Mesenchymal stem cell (in vitro differentiated cells and primary cell): ENCODE measurements around the gene SPRED2.
A peak's percentile ranks its signal among the peaks of the same experiment; 100 is the strongest.

ENCODE experiments used
- DNase-seq: peaks from one replicate; pipeline ENCODE4 v3.0.0-alpha.2; 2013
- H2AFZ ChIP-seq: one replicate; pipeline ENCODE4 v1.6.1; 2013; ENCODE audit warnings: low read depth, mild to moderate bottlenecking, control low read depth, inconsistent platforms, low read length, moderate library complexity
- H2AK5ac ChIP-seq: 2 replicates; pipeline ENCODE4 v1.6.1; 2013; ENCODE audit warnings: low read length, moderate library complexity, mild to moderate bottlenecking, inconsistent platforms; ENCODE audit not compliant: severe bottlenecking
- H2BK120ac ChIP-seq: one replicate; pipeline ENCODE4 v1.6.1; 2013; ENCODE audit warnings: low read depth, mild to moderate bottlenecking, inconsistent platforms, low read length, moderate library complexity
- H2BK12ac ChIP-seq, 2 experiments: one replicate each; pipeline ENCODE4 v1.6.1; 2013; ENCODE audit warnings: inconsistent platforms in 2 of 2, low read length in 2 of 2, mild to moderate bottlenecking in 2 of 2, moderate library complexity in 2 of 2, control low read depth in 1 of 2
- H2BK15ac ChIP-seq: one replicate; pipeline ENCODE4 v1.6.1; 2013; ENCODE audit warnings: mild to moderate bottlenecking, low read depth, inconsistent platforms; ENCODE audit not compliant: poor library complexity, severe bottlenecking
- H2BK5ac ChIP-seq: 2 replicates; pipeline ENCODE4 v1.6.1; 2013; ENCODE audit warnings: low read depth, mild to moderate bottlenecking, low read length, control low read depth, inconsistent platforms; ENCODE audit not compliant: poor library complexity, severe bottlenecking
- H3K14ac ChIP-seq, 2 experiments: one replicate each; pipeline ENCODE4 v1.6.1; 2013; ENCODE audit warnings: inconsistent platforms in 2 of 2, low read length in 2 of 2, control low read depth in 1 of 2, mild to moderate bottlenecking in 1 of 2, moderate library complexity in 1 of 2
- H3K18ac ChIP-seq, 2 experiments: one replicate each; pipeline ENCODE4 v1.6.1; 2013; ENCODE audit warnings: inconsistent platforms in 2 of 2, low read length in 2 of 2, control low read depth in 1 of 2, low read depth in 1 of 2, mild to moderate bottlenecking in 1 of 2
- H3K23ac ChIP-seq, 2 experiments: one replicate each; pipeline ENCODE4 v1.6.1; 2013; ENCODE audit warnings: inconsistent platforms in 2 of 2, low read length in 2 of 2, mild to moderate bottlenecking in 2 of 2, moderate library complexity in 2 of 2, control low read depth in 1 of 2
- H3K27ac ChIP-seq: 2 replicates; pipeline ENCODE4 v1.5.1; 2013; ENCODE audit warnings: mild to moderate bottlenecking, moderate library complexity, low read length, control low read depth, inconsistent platforms; ENCODE audit not compliant: poor library complexity, severe bottlenecking
- H3K27me3 ChIP-seq, 2 experiments: 2 replicates each; pipeline versions ENCODE4 v1.6.1 to v1.7.0; 2013; ENCODE audit warnings: low read length in 2 of 2, mild to moderate bottlenecking in 2 of 2, moderate library complexity in 2 of 2, control low read depth in 1 of 2, inconsistent platforms in 1 of 2; ENCODE audit not compliant: control insufficient read depth in 1 of 2, insufficient read depth in 1 of 2
- H3K36me3 ChIP-seq, 2 experiments: 2 replicates each; pipeline versions ENCODE4 v1.6.1 to v1.7.0; 2013; ENCODE audit warnings: low read length in 2 of 2, control low read depth in 1 of 2, inconsistent platforms in 1 of 2, low read depth in 1 of 2, mild to moderate bottlenecking in 1 of 2; ENCODE audit not compliant: insufficient read depth in 2 of 2, control insufficient read depth in 1 of 2
- H3K4ac ChIP-seq, 2 experiments: one replicate each; pipeline ENCODE4 v1.6.1; 2013; ENCODE audit warnings: inconsistent platforms in 2 of 2, low read length in 2 of 2, mild to moderate bottlenecking in 2 of 2, moderate library complexity in 2 of 2, control low read depth in 1 of 2, low read depth in 1 of 2
- H3K4me1 ChIP-seq: 2 replicates; pipeline ENCODE4 v1.6.1; 2013; ENCODE audit warnings: low read depth, low read length, control low read depth; ENCODE audit not compliant: control insufficient read depth, insufficient read depth
- H3K4me2 ChIP-seq: 2 replicates; pipeline ENCODE4 v1.6.1; 2013; ENCODE audit warnings: low read length, mild to moderate bottlenecking, inconsistent platforms; ENCODE audit not compliant: poor library complexity, severe bottlenecking
- H3K4me3 ChIP-seq, 2 experiments: 2 replicates each; pipeline versions ENCODE4 v1.5.1 to v1.7.0; 2013; ENCODE audit warnings: low read length in 2 of 2, mild to moderate bottlenecking in 2 of 2, control low read depth in 1 of 2, low read depth in 1 of 2; ENCODE audit not compliant: insufficient read depth in 1 of 2
- H3K79me1 ChIP-seq: replicated peaks from 2 replicates; pipeline ENCODE4 v1.6.1; 2013; ENCODE audit warnings: mild to moderate bottlenecking, control low read depth, low read length, inconsistent platforms; ENCODE audit not compliant: poor library complexity, severe bottlenecking
- H3K9ac ChIP-seq: 2 replicates; pipeline ENCODE4 v1.7.0; 2013; ENCODE audit warnings: mild to moderate bottlenecking, low read length, moderate library complexity
- H3K9me3 ChIP-seq: 2 replicates; pipeline ENCODE4 v1.7.0; 2013; ENCODE audit warnings: mild to moderate bottlenecking, low read length; ENCODE audit not compliant: control insufficient read depth
- H4K8ac ChIP-seq: one replicate; pipeline ENCODE4 v1.6.1; 2013; ENCODE audit warnings: inconsistent platforms, mild to moderate bottlenecking, low read length, moderate library complexity
- H4K91ac ChIP-seq: one replicate; pipeline ENCODE4 v1.6.1; 2013; ENCODE audit warnings: mild to moderate bottlenecking, low read length, inconsistent platforms
- WGBS: methylation state at CpG from one replicate; pipeline ENCODE4 v1.1.7; 2013; ENCODE audit warnings: mixed read lengths; 5-methylcytosine and 5-hydroxymethylcytosine counted together

Gene SPRED2

DNA sequence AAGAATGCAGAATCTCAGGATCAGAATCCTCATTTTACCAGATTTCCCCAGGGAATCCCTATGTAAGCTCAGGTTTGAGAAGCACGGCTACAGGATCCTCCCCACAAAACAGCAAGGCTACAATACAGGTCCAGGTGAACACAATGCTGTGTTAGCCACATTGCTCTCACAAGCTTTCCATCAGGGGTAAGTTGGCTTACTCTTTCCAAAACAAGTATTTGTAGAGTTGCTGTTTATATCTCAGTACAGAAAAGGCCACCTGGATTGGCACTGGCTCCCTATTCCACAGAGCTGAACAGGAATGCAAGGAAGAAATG is 11.0 kb downstream of the SPRED2 start:
- Histone ChIP-seq H3K27ac (peak overlapping the region; percentile 57), H2BK5ac (no peak overlapping the region), H2AK5ac (peak overlapping the region; percentile 6), H3K9ac (no peak overlapping the region), H2AFZ (no peak overlapping the region), H3K4ac (no peak overlapping the region), H3K27me3 (no peaks in the 10 kb centered on the region), H3K79me1 (peaks cover 6% of the 10 kb centered on the region), H2BK15ac (no peak overlapping the region), H3K4me1 (peaks cover 4% of the 10 kb centered on the region), H3K9me3 (no peaks in the 10 kb centered on the region), H2BK12ac (no peak overlapping the region), H3K36me3 (peaks cover 2 to 3% of the 10 kb centered on the region in 2 experiments), H3K18ac (peak overlapping the region in 1 of 2 experiments; percentile 11), H4K8ac (no peak overlapping the region), H3K14ac (no peak overlapping the region), H3K23ac (no peak overlapping the region), H4K91ac (no peak overlapping the region), H3K4me3 (no peak overlapping the region), H3K4me2 (no peak overlapping the region), H2BK120ac (no peak overlapping the region)
- DNase-seq = no peak
- 67% methylated on average over 1 of the region's 1 CpG for WGBS

DNA sequence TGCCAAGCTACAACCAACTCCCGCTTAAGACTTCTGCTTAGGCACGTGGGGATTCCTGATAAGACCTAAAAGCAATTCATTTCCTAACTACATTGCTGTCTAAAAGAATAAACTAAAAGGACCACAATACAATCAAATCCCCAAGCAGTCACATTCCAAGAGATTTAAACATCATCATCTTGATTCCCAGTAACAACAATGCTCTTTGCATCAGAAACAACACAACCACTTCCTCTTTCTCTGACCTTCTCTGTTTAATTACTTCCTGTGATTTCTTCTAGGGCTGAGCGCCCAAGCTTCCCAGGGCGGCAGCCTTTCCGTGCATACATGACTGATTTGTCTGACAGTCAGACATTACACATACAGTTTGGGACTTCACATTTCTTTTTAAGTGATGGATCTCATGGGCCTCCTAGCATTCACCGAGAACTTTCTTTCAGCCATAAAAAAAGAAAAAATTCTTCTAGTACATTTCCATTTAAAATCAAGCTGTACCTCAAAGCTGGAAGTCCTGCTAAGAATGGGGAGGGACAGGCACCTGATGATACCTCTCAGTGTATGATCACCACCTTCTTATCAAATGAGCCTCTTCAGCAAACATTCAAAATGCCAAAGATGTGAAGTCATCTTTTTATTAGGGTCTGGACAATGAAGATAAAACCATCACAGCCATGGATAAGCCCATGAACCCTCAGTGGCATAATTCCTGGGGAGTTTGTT is 11.5 kb downstream of the SPRED2 start:
- peak overlapping the region; percentile 6 for H2AK5ac ChIP-seq
- H3K23ac ChIP-seq = no peak overlapping the region
- no peak overlapping the region for H2BK120ac ChIP-seq
- peak overlapping the region; percentile 57 for H3K27ac ChIP-seq
- H3K9me3 ChIP-seq = no peaks in the 10 kb centered on the region
- H3K18ac ChIP-seq = peak overlapping the region in 1 of 2 experiments; percentile 11
- no peak overlapping the region for H2BK15ac ChIP-seq
- H2AFZ ChIP-seq = no peak overlapping the region
- peaks cover 4% of the 10 kb centered on the region for H3K4me1 ChIP-seq
- H3K27me3 ChIP-seq = no peaks in the 10 kb centered on the region
- H3K14ac ChIP-seq = no peak overlapping the region
- no peak overlapping the region for H2BK12ac ChIP-seq
- no peak overlapping the region for H3K9ac ChIP-seq
- peak; percentile 87 for DNase-seq
- no peak overlapping the region for H4K8ac ChIP-seq
- WGBS = 8% methylated on average over 6 of the region's 6 CpGs
- peaks cover 2 to 3% of the 10 kb centered on the region in 2 experiments for H3K36me3 ChIP-seq
- H2BK5ac ChIP-seq = no peak overlapping the region
- H3K4ac ChIP-seq = no peak overlapping the region
- no peak overlapping the region for H3K4me2 ChIP-seq
- H3K79me1 ChIP-seq = peaks cover 10% of the 10 kb centered on the region
- H4K91ac ChIP-seq = no peak overlapping the region
- no peak overlapping the region for H3K4me3 ChIP-seq

DNA sequence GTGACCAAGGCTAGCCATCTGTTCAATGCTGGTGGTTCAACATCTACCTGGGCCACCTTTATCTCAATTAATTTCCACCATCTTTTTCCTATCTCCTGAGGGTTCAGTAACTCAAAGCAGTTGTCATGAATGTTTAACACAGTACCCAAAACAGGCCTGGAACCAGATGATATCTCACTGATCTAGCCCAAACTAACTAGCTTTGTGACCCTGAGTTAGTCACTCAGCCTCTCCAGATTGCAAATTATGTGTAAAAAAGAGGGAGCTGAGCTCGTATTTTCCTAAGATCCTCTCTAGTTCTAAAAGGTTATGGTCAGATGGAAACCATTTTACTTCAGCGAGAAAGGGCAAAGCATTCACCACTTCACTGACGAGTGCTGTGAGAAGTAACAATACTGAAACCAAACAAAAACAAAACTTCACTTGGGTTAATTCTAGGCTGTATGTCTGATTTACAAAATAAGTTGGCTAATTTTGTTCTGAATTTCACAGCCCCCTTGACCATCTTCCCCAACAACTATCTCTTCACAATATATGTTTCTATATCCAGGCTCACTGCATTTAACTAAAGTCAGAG is 14.8 kb downstream of the SPRED2 start:
- Histone ChIP-seq H3K4ac (no peak overlapping the region), H3K79me1 (peaks cover 7% of the 10 kb centered on the region), H2AK5ac (no peak overlapping the region), H2BK5ac (no peak overlapping the region), H3K9ac (no peak overlapping the region), H3K4me3 (no peak overlapping the region), H3K27me3 (no peaks in the 10 kb centered on the region), H3K4me2 (no peak overlapping the region), H3K18ac (no peak overlapping the region), H2AFZ (no peak overlapping the region), H4K8ac (no peak overlapping the region), H2BK120ac (no peak overlapping the region), H3K27ac (no peak overlapping the region), H4K91ac (no peak overlapping the region), H3K36me3 (peaks cover 0 to 6% of the 10 kb centered on the region in 2 experiments), H3K9me3 (no peaks in the 10 kb centered on the region), H3K23ac (no peak overlapping the region), H2BK12ac (no peak overlapping the region), H3K4me1 (peaks cover 6% of the 10 kb centered on the region), H2BK15ac (no peak overlapping the region), H3K14ac (no peak overlapping the region)
- DNase-seq = no peak
- WGBS = 100% methylated on average over 1 of the region's 3 CpGs

DNA sequence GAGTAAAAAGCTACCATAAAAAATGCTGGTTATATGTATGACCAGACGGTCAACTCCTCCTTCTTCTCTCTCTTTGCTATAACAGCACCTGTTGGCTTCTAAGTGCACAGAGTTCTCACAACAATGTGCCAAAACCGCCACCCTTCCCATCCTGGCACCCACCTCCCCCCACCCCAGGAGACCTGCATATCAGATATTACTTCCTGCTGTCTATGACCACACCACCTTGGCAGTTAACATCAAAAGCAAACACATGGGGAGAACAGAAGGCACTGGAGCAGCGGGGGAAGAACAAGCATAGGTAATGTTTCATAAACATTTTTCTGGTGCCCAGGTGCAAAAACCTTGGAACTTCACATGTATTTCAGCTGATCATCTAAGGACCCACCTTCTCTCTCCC is 15.5 kb downstream of the SPRED2 start:
- no peak overlapping the region for H3K4me2 ChIP-seq
- no peak overlapping the region for H3K18ac ChIP-seq
- H2BK15ac ChIP-seq = no peak overlapping the region
- H3K4me3 ChIP-seq = no peak overlapping the region
- DNase-seq = no peak
- H2BK5ac ChIP-seq = no peak overlapping the region
- no peak overlapping the region for H3K23ac ChIP-seq
- H3K27ac ChIP-seq = no peak overlapping the region
- H2AK5ac ChIP-seq = no peak overlapping the region
- no peak overlapping the region for H2AFZ ChIP-seq
- H3K9ac ChIP-seq = no peak overlapping the region
- H3K27me3 ChIP-seq = no peaks in the 10 kb centered on the region
- peaks cover 7% of the 10 kb centered on the region for H3K79me1 ChIP-seq
- no peak overlapping the region for H3K14ac ChIP-seq
- H2BK12ac ChIP-seq = no peak overlapping the region
- peaks cover 6% of the 10 kb centered on the region for H3K4me1 ChIP-seq
- H2BK120ac ChIP-seq = no peak overlapping the region
- WGBS = 99% methylated on average over 3 of the region's 3 CpGs
- H3K4ac ChIP-seq = no peak overlapping the region
- no peaks in the 10 kb centered on the region for H3K9me3 ChIP-seq
- H3K36me3 ChIP-seq = peaks cover 0 to 6% of the 10 kb centered on the region in 2 experiments
- no peak overlapping the region for H4K8ac ChIP-seq
- no peak overlapping the region for H4K91ac ChIP-seq
